ENCODE data around the gene STK4.

STK4 gene

DNA sequence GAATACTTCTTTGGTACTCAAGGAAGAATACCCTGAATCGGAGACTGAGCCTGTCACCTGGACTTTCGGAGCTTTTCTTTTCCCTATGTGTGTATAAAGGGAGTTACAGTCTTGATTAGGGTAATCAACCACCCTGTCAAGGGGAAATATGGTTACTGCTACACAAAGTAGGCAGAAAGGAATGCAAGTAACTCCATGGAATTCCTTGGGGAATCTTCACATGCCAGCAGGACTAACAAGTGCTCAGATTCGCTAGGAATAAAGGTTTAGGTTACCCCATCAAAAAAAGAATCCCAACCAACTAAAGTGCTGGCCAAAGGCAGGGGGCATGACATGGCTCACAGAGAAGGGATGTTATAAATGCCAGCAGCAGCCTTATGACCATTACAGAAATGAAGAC is 124.2 kb downstream of the STK4 start:
- TF ChIP-seq, protein P1, sequence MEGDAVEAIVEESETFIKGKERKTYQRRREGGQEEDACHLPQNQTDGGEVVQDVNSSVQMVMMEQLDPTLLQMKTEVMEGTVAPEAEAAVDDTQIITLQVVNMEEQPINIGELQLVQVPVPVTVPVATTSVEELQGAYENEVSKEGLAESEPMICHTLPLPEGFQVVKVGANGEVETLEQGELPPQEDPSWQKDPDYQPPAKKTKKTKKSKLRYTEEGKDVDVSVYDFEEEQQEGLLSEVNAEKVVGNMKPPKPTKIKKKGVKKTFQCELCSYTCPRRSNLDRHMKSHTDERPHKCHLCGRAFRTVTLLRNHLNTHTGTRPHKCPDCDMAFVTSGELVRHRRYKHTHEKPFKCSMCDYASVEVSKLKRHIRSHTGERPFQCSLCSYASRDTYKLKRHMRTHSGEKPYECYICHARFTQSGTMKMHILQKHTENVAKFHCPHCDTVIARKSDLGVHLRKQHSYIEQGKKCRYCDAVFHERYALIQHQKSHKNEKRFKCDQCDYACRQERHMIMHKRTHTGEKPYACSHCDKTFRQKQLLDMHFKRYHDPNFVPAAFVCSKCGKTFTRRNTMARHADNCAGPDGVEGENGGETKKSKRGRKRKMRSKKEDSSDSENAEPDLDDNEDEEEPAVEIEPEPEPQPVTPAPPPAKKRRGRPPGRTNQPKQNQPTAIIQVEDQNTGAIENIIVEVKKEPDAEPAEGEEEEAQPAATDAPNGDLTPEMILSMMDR (conservative IDR thresholded peaks at IDR 0.05; ENCODE audit: low read depth, low read length), result no peak
- DNase-seq (ENCODE audit: low read depth), result no peak
- H3K4me3 ChIP-seq (ENCODE audit: low read length), result no peak overlapping the region

DNA sequence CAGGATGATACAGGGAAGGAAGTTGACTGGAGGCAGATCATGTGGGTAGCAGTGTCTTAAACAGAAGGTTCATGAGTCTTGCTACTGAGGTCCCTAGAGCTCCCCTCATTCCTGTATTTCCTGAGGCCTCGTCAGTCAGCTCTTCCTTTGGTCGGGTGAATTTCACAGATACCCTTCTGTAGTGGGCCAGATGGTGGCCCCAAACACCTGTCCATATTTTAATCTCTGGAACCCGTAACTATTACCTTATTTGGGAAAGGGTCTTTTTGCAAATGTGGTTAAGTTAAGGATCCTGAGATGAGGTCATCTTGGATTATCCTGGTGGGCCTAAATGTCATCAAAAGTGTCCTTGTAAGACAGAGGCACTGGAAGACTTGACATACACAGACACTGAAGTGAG is 125.1 kb downstream of the STK4 start:
- no peak overlapping the region for H3K4me3 ChIP-seq (ENCODE audit: low read length)
- TF ChIP-seq, protein P1 (conservative IDR thresholded peaks at IDR 0.05; ENCODE audit: low read depth, low read length), result no peak
- no peak for DNase-seq (ENCODE audit: low read depth)

DNA sequence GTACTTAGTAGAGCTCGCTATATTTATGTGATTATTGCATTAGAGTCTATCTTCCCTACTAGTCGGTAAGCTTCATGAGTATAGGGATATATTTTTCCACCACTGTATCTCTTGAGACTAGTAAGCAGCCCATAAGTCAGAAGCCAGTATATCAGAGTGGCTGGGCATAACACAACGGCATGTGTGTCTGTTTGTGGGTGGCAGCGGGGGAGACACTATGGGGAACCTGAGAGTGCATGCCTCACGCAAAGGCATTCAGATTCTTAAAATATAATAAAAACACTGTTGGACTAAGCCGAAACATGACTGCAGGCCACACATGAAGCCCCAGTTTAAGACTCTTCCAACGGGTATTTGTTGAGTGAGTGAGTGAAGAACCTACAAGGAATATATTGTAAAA is 126.6 kb downstream of the STK4 start:
- TF ChIP-seq, protein P1 (conservative IDR thresholded peaks at IDR 0.05; ENCODE audit: low read depth, low read length), result no peak
- H3K4me3 ChIP-seq (ENCODE audit: low read length), result no peak overlapping the region
- DNase-seq (ENCODE audit: low read depth), result no peak

DNA sequence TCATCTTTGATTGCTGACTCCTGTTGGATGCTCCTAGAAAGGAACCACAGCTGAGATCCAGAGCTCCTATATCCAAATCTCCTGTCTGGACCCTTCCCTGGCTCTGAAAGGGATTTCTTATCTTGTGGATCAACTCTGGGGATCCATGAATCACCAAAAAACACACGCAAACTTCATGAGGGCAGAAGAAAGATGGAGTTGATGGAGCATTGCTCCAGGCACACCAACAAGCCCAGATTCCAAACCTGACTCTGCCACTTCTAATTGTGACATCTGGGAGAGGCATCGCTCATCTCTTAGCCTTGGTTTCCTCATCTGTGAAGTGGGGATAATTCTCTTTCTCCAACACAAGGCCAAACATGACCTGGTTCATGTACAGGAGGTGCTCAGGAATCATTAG is 127.9 kb downstream of the STK4 start:
- no peak for DNase-seq (ENCODE audit: low read depth)

DNA sequence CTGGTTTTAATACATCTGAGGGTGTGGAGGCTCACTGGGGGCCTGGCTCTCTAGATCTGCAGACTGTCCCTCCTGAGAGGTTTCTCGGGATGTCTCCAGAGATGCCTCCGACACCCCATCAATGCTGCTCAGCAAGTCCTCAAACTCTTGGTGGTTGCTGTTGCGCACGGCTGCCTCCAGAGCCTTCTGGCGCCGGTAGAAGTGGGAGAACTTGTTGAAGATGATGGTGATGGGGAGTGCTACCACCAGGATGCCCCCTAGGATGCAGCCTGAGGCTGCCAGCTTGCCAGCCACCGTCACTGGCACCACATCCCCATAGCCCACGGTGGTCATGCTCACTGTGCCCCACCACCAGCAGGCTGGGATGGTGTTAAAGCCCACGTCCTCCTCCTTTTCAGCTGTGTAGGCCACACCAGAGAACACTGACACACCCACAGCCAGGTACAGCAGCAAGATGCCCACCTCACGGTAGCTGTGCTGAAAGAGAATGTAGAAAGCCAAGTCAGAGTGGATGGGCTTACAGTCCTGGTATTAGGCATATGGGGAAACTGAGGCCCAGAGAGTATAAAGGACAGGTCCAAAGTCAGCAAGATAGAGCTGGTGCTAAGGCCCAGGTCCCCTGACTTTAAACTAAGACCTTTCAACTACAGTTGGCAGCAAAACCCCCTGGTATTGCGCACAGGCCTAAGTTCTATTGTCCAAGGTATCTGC is 128.7 kb downstream of the STK4 start:
- no peak for DNase-seq (ENCODE audit: low read depth)
- TF ChIP-seq, protein P1 (conservative IDR thresholded peaks at IDR 0.05; ENCODE audit: low read depth, low read length), result no peak
- H3K4me3 ChIP-seq (ENCODE audit: low read length), result no peak overlapping the region

More for the DNA sequence above, 127.9 kb downstream of the STK4 start:
- no peak overlapping the region for H3K4me3 ChIP-seq (ENCODE audit: low read length)
- TF ChIP-seq, protein P1 (conservative IDR thresholded peaks at IDR 0.05; ENCODE audit: low read depth, low read length), result no peak

DNA sequence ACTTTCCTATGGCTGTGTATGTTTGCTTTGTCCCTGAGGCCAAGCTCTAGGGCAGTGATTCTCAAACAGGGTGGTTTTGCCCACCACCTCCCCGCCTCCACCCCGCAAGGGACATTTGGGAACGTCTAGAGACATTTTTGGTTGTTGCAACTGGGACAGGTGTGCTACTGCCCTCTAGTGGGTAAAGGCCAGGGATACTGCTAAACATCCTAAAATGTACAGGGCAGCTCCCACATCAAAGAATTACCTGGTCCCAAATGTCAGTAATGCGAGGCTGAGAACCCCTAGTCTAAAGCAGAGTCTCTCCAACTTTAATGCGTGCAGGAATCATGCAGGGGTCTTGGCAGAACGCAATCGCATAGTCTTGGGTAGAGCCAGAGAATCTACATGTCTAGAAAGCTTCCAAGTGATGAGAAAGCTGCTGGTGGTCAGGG is 129.5 kb downstream of the STK4 start:
- TF ChIP-seq, protein P1 (conservative IDR thresholded peaks at IDR 0.05; ENCODE audit: low read depth, low read length), result peak; percentile 84
- no peak overlapping the region for H3K4me3 ChIP-seq (ENCODE audit: low read length)
- no peak for DNase-seq (ENCODE audit: low read depth)

DNA sequence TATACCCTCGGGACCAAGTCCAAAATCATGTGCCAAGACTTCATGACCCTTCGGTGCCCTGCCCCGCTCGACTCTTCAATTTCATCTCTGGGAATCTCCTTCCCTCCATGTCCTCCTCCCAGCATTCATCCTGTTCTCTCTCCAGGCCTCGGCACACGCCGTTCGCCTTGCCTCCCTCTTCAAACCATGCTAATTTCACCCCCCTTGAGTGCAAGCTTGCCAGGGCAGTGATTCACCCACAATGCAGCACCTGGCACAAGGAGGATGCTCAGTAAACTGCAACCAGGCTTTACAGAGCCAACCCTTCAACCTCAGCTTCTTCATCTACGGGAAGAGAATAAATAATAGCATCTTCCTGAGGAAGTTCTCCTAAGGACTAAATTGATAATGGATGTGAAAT is 130.5 kb downstream of the STK4 start:
- TF ChIP-seq, protein P1 (conservative IDR thresholded peaks at IDR 0.05; ENCODE audit: low read depth, low read length), result no peak
- no peak for DNase-seq (ENCODE audit: low read depth)
- no peak overlapping the region for H3K4me3 ChIP-seq (ENCODE audit: low read length)
